ENCODE measurements around the gene ZNF718. TPM values are rescaled to one million over a fixed set of nuclear protein-coding genes. Genes with fewer than 3 reads are reported as not detected.
"Not testable (repeated sequence)": the region's sequence is repeated elsewhere in the genome, so short reads cannot be mapped to it uniquely, and the experiment has no call there.

The ZNF718 gene
- total RNA-seq, 2 experiments from 2014 or later = 9.9 to 10.4 TPM

DNA sequence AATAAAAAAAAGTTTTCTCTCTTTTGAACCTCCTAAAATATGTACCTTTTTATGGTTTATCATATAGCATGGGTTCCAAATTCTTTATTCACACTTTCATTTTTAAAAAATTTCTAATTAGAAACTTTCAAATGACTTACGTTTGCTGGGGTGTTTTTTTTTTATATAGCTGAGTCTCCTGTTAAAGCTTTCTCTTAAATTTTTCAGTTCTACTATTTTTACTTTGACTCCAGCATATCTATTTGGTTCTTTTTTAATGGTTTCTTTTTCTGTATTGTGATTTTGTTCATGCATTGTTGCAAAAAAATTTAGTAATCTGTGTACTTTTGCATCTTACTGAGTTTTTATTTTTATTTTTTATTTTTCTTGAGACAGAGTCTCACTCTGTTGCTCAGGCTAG is 22.3 kb downstream of the ZNF718 start:
- CTCF ChIA-PET = no interaction called here
- POLR2A ChIA-PET = interaction anchor here (0.7 kb wide), 1 partner anchor 22 kb away, joined by 3 read pairs; the partner anchor contains the start of gene ZNF718

DNA sequence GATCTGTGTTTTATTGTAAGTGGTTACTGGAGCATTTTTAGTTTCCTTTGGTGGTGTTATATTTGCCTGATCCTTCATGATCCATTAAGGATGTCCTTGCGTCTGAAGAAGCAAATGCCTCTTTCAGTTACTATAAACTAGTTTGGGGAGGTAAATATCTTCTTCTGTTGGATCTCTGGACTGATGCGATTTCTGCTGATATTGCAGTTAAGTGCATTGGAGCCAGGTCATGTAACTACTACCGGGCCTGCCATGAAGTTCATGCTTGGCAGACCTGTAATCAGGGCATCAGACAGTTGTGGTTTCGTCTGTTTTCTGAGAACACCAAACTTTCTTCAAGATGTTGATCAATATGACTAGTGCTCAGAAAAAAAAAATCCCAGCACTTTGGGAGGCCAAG is 22.9 kb downstream of the ZNF718 start:
- POLR2A ChIA-PET = interaction anchor here (0.7 kb wide), 1 partner anchor 22 kb away, joined by 3 read pairs; the partner anchor contains the start of gene ZNF718

GRCh38 chr4:161496-162284 is 37.4 kb downstream of the ZNF718 start:
- POLR2A ChIA-PET = no interaction called here

More for the DNA sequence above, 22.9 kb downstream of the ZNF718 start:
- CTCF ChIA-PET = interaction anchor here (0.8 kb wide), 1 partner anchor 9 kb away, joined by 4 read pairs; no protein-coding TSS in a partner anchor

DNA sequence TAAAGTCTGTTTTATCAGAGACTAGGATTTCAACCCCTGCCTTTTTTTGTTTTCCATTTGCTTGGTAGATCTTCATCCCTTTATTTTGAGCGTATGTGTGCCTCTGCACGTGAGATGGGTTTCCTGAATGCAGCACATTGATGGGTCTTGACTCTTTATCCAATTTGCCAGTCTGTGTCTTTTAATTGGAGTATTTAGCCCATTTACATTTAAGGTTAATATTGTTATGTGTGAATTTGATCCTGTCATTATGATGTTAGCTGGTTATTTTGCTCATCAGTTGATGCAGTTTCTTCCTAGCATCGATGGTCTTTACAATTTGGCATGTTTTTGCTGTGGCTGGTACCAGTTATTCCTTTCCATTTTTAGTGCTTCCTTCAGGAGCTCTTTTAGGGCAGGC is 45.3 kb downstream of the ZNF718 start:
- CTCF ChIA-PET, POLR2A ChIA-PET: not testable (repeated sequence)

More at GRCh38 chr4:161496-162284, 37.4 kb downstream of the ZNF718 start:
- CTCF ChIA-PET = no interaction called here

- POLR2A ChIA-PET, CTCF ChIA-PET: not testable (repeated sequence)
Measured at GRCh38 chr4:171318-171717, 47.0 kb downstream of the ZNF718 start.

GRCh38 chr4:173666-174314 is 49.5 kb downstream of the ZNF718 start:
- ChIA-PET CTCF (no interaction called here), POLR2A (no interaction called here)

DNA sequence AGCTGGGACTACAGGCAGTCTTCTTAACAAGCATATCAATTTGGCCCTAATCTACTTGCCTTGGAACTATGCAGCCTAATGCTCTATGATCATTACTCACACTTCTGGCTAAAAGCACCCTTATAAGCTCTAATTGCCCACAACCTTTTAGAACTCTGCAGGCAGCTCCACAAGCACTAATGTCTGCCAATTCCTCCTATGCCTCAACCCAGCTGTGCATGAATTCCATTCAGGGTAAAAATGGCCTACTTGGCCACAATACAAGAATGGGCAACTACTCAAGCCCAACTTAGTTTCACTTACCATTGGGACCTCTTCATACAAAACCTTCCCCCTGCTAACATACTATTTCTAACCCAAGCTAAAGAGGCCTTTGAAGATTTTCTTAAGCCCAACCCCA is 51.7 kb downstream of the ZNF718 start:
- CTCF ChIA-PET = interaction anchor here (0.5 kb wide), 1 partner anchor 164 kb away, joined by 3 read pairs; no protein-coding TSS in a partner anchor
- POLR2A ChIA-PET = no interaction called here

- CTCF ChIA-PET = no interaction called here
- POLR2A ChIA-PET = no interaction called here
Measured at GRCh38 chr4:176995-177394, 52.7 kb downstream of the ZNF718 start.

- POLR2A ChIA-PET, CTCF ChIA-PET: not testable (repeated sequence)
Measured at GRCh38 chr4:182225-182624, 57.9 kb downstream of the ZNF718 start.

DNA sequence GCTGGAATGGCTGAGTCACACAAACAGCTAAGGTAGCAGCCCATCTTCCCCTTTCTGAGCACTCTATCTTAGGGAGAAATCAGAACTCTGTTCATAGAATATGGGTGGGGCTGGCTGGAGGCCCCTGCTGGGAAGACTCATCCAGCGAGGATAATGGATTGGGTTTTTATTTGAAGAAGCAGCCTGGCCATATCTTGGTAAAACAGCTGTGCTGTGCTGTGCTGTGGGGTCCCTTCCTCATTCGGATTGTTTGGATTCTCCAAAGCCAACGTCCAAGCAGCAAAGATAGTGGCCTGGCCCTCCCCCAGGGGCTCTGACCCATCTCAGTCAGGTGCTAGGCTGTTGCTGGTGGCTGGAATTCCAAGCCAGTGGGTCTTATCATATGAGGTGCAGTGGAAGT is 63.8 kb downstream of the ZNF718 start:
- CTCF ChIA-PET = no interaction called here
- POLR2A ChIA-PET = no interaction called here

DNA sequence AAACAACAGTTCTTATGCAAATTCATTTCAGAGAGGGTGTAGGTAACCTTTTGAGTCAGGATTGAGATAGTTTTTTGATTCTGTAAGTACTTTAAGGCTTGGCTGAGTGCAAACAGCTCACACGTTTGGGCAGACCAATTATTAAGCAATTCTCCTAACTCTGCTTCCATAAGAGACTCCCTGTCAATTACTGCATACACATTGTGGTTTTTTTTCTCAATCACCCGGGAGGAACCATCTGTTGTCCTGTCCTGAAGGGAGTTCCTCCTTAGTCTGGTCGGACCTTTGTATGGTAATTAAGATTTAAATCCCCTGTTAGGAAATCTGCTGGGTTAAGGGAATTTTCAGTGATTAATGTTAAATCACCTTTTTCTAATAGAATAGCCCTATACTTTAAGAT is 70.9 kb downstream of the ZNF718 start:
- CTCF ChIA-PET, POLR2A ChIA-PET: not testable (repeated sequence)

GRCh38 chr4:200936-201335 is 76.6 kb downstream of the ZNF718 start:
- ChIA-PET POLR2A (no interaction called here), CTCF (no interaction called here)

GRCh38 chr4:202822-203221 is 78.5 kb downstream of the ZNF718 start:
- CTCF ChIA-PET, POLR2A ChIA-PET: not testable (repeated sequence)

- ChIA-PET POLR2A (no interaction called here), CTCF (no interaction called here)
Measured at GRCh38 chr4:205097-205756, 80.9 kb downstream of the ZNF718 start.

DNA sequence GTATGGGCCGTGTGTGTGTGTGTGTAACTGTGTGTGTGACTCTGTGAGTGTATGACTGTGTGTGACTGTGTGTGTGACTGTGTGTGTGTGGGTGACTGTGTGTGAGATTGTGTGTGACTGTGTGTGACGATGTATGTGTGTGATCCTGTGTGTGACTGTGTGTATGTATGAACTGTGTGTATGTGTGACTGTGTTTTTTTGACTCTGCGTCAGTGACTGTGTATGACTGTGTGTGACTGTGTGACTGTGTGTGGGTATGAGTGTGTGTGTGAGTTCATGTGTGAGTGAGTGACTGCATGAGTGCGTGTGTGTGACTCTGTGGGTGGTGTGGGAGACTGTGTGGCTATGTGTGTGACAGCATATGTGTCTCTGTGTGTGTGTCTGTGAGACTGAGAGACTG is 81.8 kb downstream of the ZNF718 start:
- POLR2A ChIA-PET = no interaction called here
- CTCF ChIA-PET = no interaction called here

GRCh38 chr4:208416-209096 is 84.3 kb downstream of the ZNF718 start:
- CTCF ChIA-PET, POLR2A ChIA-PET: not testable (repeated sequence)

GRCh38 chr4:211033-211511 is 86.8 kb downstream of the ZNF718 start:
- ChIA-PET CTCF (no interaction called here), POLR2A (interaction anchor here (0.5 kb wide), 1 partner anchor 757 kb away, joined by 3 read pairs; no protein-coding TSS in a partner anchor)

- POLR2A ChIA-PET = no interaction called here
- CTCF ChIA-PET = no interaction called here
Measured at GRCh38 chr4:212438-213188, 88.3 kb downstream of the ZNF718 start.

GRCh38 chr4:213189-213535 is 88.9 kb downstream of the ZNF718 start:
- POLR2A ChIA-PET, CTCF ChIA-PET: not testable (repeated sequence)
